Measurements from ENCODE around the gene RASGRP2.

DNA sequence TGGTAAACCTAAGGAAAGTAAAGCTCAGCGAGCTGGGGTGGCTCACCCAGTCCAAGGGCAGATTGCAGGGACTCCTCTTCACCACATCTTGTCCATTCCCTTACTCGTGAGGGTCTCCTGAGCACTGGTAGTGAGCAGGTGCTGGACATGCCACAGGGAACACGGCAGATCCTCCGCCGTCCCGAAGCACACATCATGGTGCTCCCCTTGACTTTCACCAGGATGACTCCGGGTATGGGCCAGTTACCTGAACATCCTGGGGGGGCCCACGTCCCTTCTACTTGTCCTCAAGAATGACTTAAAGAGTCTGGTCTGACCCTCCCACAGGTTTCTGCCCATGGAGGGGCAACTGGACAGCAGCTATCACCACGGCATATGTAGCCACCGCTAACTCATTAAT is 42.4 kb upstream of the RASGRP2 start:
- TF ChIP-seq, protein P1, sequence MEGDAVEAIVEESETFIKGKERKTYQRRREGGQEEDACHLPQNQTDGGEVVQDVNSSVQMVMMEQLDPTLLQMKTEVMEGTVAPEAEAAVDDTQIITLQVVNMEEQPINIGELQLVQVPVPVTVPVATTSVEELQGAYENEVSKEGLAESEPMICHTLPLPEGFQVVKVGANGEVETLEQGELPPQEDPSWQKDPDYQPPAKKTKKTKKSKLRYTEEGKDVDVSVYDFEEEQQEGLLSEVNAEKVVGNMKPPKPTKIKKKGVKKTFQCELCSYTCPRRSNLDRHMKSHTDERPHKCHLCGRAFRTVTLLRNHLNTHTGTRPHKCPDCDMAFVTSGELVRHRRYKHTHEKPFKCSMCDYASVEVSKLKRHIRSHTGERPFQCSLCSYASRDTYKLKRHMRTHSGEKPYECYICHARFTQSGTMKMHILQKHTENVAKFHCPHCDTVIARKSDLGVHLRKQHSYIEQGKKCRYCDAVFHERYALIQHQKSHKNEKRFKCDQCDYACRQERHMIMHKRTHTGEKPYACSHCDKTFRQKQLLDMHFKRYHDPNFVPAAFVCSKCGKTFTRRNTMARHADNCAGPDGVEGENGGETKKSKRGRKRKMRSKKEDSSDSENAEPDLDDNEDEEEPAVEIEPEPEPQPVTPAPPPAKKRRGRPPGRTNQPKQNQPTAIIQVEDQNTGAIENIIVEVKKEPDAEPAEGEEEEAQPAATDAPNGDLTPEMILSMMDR (IDR thresholded peaks at IDR 0.05): no peak
- no peak for TF ChIP-seq POLR2A (IDR thresholded peaks at IDR 0.05)
